PFSK-1 (cell line): ENCODE results near the gene PRELID3B.

Source experiments
- FOXP2 ChIP-seq: optimal IDR thresholded peaks from 2 replicates; pipeline ENCODE3; 2011; ENCODE audit warnings: borderline replicate concordance, control low read depth, inconsistent platforms; ENCODE audit not compliant: insufficient read depth; ENCODE audit errors: extremely low read length, extremely low read depth
- POLR2AphosphoS5 ChIP-seq: IDR thresholded peaks from 2 replicates; pipeline ENCODE4 v1.6.1; 2012; ENCODE audit warnings: low read depth, mild to moderate bottlenecking, control low read depth, low read length, moderate library complexity
- REST ChIP-seq, 2 experiments: IDR thresholded peaks; 2 replicates each; pipeline versions ENCODE4 v1.6.1 to v1.8.0; 2011 to 2012; ENCODE audit warnings: low read depth in 2 of 2, low read length in 2 of 2, control low read depth in 1 of 2, inconsistent platforms in 1 of 2, mild to moderate bottlenecking in 1 of 2, moderate library complexity in 1 of 2; ENCODE audit not compliant: insufficient read depth in 1 of 2
- SIN3A ChIP-seq: IDR thresholded peaks from 2 replicates; pipeline ENCODE4 v1.6.1; 2012; ENCODE audit warnings: mild to moderate bottlenecking, low read length, moderate library complexity, borderline replicate concordance; ENCODE audit not compliant: insufficient read depth
- TAF1 ChIP-seq: IDR thresholded peaks from 2 replicates; pipeline ENCODE4 v1.6.1; 2012; ENCODE audit warnings: low read length, control low read depth, borderline replicate concordance; ENCODE audit not compliant: insufficient read depth

PRELID3B gene

GRCh38 chr20:59082077-59082740 is 39.6 kb upstream of the PRELID3B start:
- TF ChIP-seq TAF1 = no peak
- TF ChIP-seq SIN3A = no peak
- TF ChIP-seq REST (IDR thresholded peaks at IDR 0.05; ENCODE audit: insufficient read depth in 1 of 2, low read depth in 2 of 2, low read length in 2 of 2) = no peak
- TF ChIP-seq POLR2AphosphoS5 = no peak
- TF ChIP-seq FOXP2 = no peak

GRCh38 chr20:59081036-59081435 is 38.5 kb upstream of the PRELID3B start:
- TF ChIP-seq SIN3A = no peak
- TF ChIP-seq REST (IDR thresholded peaks at IDR 0.05; ENCODE audit: insufficient read depth in 1 of 2, low read depth in 2 of 2, low read length in 2 of 2) = no peak
- TF ChIP-seq POLR2AphosphoS5 = no peak
- TF ChIP-seq FOXP2 = no peak
- no peak for TF ChIP-seq TAF1

- no peak for TF ChIP-seq REST (IDR thresholded peaks at IDR 0.05; ENCODE audit: insufficient read depth in 1 of 2, low read depth in 2 of 2, low read length in 2 of 2)
Measured at GRCh38 chr20:59078231-59078630, 35.6 kb upstream of the PRELID3B start.

DNA sequence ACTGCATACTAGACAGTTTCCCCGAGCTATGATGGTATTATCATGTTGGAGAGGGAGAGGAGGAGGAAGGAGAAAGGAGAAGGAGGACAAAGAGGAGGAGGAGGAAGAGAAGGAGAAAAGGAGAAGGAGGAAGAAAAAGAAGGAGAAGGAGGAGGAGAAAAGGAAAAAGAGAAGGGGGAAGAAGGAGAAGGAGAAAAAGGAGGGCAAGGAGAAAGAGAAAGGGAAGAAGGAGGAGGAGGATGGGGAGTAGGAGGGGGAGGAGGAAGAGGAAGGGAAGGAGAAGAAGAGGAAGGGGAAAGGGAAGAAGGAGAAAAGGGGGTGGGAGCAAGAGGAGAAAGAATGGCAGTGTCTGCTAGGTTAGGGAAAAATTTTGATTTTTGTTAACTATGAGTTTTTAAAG is 35.1 kb upstream of the PRELID3B start:
- no peak for TF ChIP-seq REST (IDR thresholded peaks at IDR 0.05; ENCODE audit: insufficient read depth in 1 of 2, low read depth in 2 of 2, low read length in 2 of 2)
- no peak for TF ChIP-seq FOXP2
- no peak for TF ChIP-seq TAF1
- TF ChIP-seq POLR2AphosphoS5 = no peak
- no peak for TF ChIP-seq SIN3A

DNA sequence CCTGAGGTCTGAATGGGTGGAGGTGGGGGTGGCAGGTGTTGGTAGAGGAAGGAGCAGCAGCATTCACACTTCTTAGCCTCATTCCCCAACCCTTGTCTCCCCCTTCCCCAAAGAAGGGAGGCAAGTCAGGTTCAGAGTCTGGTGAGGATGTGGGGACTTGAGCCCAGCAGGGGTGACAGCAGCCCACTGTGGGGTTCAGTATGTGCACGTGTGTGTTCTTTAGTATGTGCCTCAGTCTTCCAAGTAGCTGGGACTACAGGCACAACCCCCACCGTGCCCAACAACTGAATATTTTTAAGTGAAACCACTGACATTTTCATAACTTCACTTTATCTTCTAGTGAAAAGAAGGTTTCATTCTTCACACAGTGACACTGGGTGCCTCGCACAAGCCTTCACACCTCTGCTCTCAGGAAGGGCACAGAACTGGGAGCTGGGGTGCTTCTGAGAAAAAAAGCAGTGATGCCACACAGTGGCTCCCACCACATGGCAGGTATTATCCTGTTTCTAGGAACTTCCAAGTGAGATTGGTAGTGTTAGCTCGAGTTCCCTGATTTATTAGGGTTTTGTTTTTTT is 33.4 kb upstream of the PRELID3B start:
- TF ChIP-seq FOXP2 = no peak
- no peak for TF ChIP-seq TAF1
- TF ChIP-seq SIN3A = no peak
